Loucy (cell line): ENCODE data around the gene BPIFB3.

ENCODE experiments used
- H2AFZ ChIP-seq: fragments of 200-600 bp; sonication (generic); 2 replicates; pipeline ENCODE4 v1.6.0; 2016; ENCODE audit warnings: antibody characterized with exemption, mild to moderate bottlenecking, low read length, moderate library complexity
- H3F3A ChIP-seq: fragments of 200-600 bp; 2 replicates; pipeline ENCODE4 v1.6.0; 2016; ENCODE audit warnings: antibody characterized with exemption, low read depth, mild to moderate bottlenecking
- H3K27me3 ChIP-seq: fragments of 200-600 bp; sonication (generic); 2 replicates; pipeline ENCODE4 v1.6.1; 2014; ENCODE audit warnings: low read length, mild to moderate bottlenecking; ENCODE audit not compliant: insufficient read depth, poor library complexity, severe bottlenecking
- H3K36me3 ChIP-seq: fragments of 200-600 bp; sonication (generic); 2 replicates; pipeline ENCODE4 v1.6.1; 2016; ENCODE audit warnings: low read length; ENCODE audit not compliant: insufficient read depth
- H3K4me1 ChIP-seq: fragments of 200-600 bp; sonication (generic); 2 replicates; pipeline ENCODE4 v1.5.1; 2014; ENCODE audit warnings: low read length, mild to moderate bottlenecking; ENCODE audit not compliant: insufficient read depth, poor library complexity, severe bottlenecking
- H3K4me2 ChIP-seq: fragments of 200-600 bp; sonication (generic); 2 replicates; pipeline ENCODE4 v1.6.0; 2014; ENCODE audit warnings: antibody characterized with exemption, low read length, low read depth, mild to moderate bottlenecking; ENCODE audit not compliant: poor library complexity, severe bottlenecking
- H3K4me3 ChIP-seq: fragments of 200-600 bp; sonication (generic); 2 replicates; pipeline ENCODE4 v1.5.1; 2014; ENCODE audit warnings: low read length, mild to moderate bottlenecking, mixed read lengths; ENCODE audit not compliant: poor library complexity, severe bottlenecking
- H3K79me2 ChIP-seq: fragments of 200-600 bp; sonication (generic); 2 replicates; pipeline ENCODE4 v1.6.1; 2014; ENCODE audit warnings: low read length; ENCODE audit not compliant: insufficient read depth
- H3K9ac ChIP-seq: fragments of 200-600 bp; sonication (generic); 2 replicates; pipeline ENCODE4 v1.6.0; 2014; ENCODE audit warnings: mild to moderate bottlenecking, low read depth, low read length, moderate library complexity; ENCODE audit not compliant: poor library complexity, severe bottlenecking
- H3K9me2 ChIP-seq: fragments of 200-600 bp; sonication (generic); replicated peaks from 2 replicates; pipeline ENCODE4 v1.6.1; 2016; ENCODE audit warnings: low read depth, low read length, mixed read lengths
- H3K9me3 ChIP-seq: fragments of 200-600 bp; sonication (generic); 2 replicates; pipeline ENCODE4 v1.6.1; 2014; ENCODE audit warnings: mild to moderate bottlenecking, antibody characterized with exemption, low read length, low read depth; ENCODE audit not compliant: insufficient read depth
- H4K20me1 ChIP-seq: fragments of 200-600 bp; sonication (generic); 2 replicates; pipeline ENCODE4 v1.6.0; 2014; ENCODE audit warnings: antibody characterized with exemption, low read length, mild to moderate bottlenecking; ENCODE audit not compliant: insufficient read depth, poor library complexity, severe bottlenecking
- EZH2phosphoT487 ChIP-seq: fragments of 200-600 bp; IDR thresholded peaks from 2 replicates; pipeline ENCODE4 v1.6.1; 2018; ENCODE audit warnings: antibody characterized with exemption, mild to moderate bottlenecking, moderate library complexity, borderline replicate concordance
- TF ChIP-seq, protein P1 (sequence below): fragments of 200-600 bp; sonication (generic); conservative IDR thresholded peaks from 2 replicates; pipeline ENCODE4 v1.5.1; 2014; ENCODE audit warnings: mild to moderate bottlenecking, antibody characterized with exemption, low read length

The BPIFB3 gene

DNA sequence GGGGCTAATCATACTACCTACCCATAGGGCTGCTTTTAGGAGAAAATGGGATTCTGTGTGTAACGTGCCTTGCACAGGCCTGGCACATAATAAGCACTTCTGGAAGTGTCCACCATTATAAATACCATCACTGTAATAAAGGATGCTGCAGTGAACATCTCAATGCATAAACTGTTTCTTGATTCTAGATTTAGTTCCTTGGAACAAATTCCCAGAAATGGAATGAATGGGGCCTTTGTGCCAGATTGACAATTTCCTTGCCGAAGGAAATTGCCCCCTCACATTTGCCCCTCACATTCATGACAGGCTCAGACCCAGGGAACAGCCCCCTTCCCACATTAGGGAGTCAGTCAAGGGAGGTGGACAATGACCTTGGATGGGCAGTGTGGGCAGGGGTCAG, 55.0 kb downstream of the BPIFB3 start:
- Histone ChIP-seq H3K9me2 (no peaks in the 10 kb centered on the region), H3K27me3 (no peaks in the 10 kb centered on the region), H2AFZ (no peak overlapping the region), H3K4me3 (no peak overlapping the region), H3K79me2 (no peaks in the 10 kb centered on the region), H4K20me1 (no peaks in the 10 kb centered on the region), H3K36me3 (no peaks in the 10 kb centered on the region), H3F3A (no peaks in the 10 kb centered on the region), H3K4me2 (no peak overlapping the region), H3K4me1 (no peaks in the 10 kb centered on the region), H3K9ac (no peak overlapping the region), H3K9me3 (no peaks in the 10 kb centered on the region)
- TF ChIP-seq EZH2phosphoT487, result no peak
- TF ChIP-seq, protein P1, sequence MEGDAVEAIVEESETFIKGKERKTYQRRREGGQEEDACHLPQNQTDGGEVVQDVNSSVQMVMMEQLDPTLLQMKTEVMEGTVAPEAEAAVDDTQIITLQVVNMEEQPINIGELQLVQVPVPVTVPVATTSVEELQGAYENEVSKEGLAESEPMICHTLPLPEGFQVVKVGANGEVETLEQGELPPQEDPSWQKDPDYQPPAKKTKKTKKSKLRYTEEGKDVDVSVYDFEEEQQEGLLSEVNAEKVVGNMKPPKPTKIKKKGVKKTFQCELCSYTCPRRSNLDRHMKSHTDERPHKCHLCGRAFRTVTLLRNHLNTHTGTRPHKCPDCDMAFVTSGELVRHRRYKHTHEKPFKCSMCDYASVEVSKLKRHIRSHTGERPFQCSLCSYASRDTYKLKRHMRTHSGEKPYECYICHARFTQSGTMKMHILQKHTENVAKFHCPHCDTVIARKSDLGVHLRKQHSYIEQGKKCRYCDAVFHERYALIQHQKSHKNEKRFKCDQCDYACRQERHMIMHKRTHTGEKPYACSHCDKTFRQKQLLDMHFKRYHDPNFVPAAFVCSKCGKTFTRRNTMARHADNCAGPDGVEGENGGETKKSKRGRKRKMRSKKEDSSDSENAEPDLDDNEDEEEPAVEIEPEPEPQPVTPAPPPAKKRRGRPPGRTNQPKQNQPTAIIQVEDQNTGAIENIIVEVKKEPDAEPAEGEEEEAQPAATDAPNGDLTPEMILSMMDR, result no peak

DNA sequence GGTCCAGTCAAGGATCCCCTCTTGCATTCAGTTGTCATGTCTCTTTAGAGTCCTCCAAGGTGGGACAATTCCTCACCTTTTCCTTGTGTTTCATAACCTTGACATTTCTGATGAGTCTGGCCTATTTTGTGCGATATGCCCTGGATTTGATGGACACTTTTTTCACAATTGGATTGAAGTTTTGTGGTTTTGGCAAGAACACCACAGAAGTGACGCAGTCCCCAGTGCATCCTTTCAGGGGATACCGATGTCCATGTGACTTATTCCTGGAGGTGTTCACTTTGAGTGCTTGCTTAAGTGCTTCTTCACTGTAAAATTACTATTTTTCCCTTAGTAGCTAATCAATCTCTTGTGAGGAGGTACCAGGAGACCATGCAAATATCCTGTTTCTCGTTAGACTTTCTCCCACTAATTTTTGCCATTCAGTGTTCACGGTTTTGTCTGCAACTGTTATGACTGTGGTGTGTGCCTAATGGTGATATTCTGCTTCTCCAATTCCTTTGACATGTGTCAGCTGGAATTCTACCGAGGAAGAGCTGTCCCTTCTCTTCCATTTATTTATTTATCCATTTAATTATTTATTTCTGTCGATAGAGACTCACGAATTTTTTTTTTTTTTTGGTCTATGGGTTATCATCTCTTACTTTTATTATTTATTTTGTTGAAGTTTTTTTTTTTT, 56.6 kb downstream of the BPIFB3 start:
- Histone ChIP-seq H2AFZ (no peak overlapping the region), H3K27me3 (no peaks in the 10 kb centered on the region), H4K20me1 (no peaks in the 10 kb centered on the region)

DNA sequence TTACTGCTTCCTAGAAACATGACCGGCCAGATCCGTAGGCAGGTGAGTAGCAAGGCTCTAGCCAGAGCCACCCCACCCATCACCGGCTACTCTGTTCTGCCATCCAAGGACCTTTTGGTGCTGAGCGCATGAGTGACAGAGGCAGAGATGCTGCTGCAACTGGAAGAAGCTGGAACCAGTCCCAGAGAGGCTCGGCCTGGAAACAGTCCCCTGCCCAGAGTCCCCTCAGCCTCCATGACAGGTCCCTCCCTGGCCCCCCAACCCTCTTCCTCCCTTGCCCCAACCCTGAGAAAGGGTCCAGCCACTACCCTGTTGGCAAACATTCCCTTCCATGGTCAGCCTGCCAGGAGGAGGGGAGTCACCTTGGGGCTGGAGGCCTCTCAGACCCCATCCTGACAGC, 57.6 kb downstream of the BPIFB3 start:
- no peak overlapping the region for H3K4me2 ChIP-seq
- no peaks in the 10 kb centered on the region for H3K79me2 ChIP-seq
- H3K27me3 ChIP-seq, result no peaks in the 10 kb centered on the region
- no peaks in the 10 kb centered on the region for H3K9me2 ChIP-seq
- no peaks in the 10 kb centered on the region for H3K4me1 ChIP-seq
- no peaks in the 10 kb centered on the region for H3K9me3 ChIP-seq
- H3K4me3 ChIP-seq, result no peak overlapping the region
- TF ChIP-seq, protein P1, result no peak
- H3K9ac ChIP-seq, result no peak overlapping the region
- H3K36me3 ChIP-seq, result no peaks in the 10 kb centered on the region
- H4K20me1 ChIP-seq, result no peaks in the 10 kb centered on the region
- no peaks in the 10 kb centered on the region for H3F3A ChIP-seq
- H2AFZ ChIP-seq, result no peak overlapping the region

More for the DNA sequence above, 56.6 kb downstream of the BPIFB3 start:
- H3K9me3 ChIP-seq, result no peaks in the 10 kb centered on the region
- TF ChIP-seq, protein P1, result no peak
- TF ChIP-seq EZH2phosphoT487, result no peak
- H3F3A ChIP-seq, result no peaks in the 10 kb centered on the region
- no peak overlapping the region for H3K4me2 ChIP-seq
- no peak overlapping the region for H3K9ac ChIP-seq
- H3K4me1 ChIP-seq, result no peaks in the 10 kb centered on the region
- H3K36me3 ChIP-seq, result no peaks in the 10 kb centered on the region
- H3K4me3 ChIP-seq, result no peak overlapping the region
- H3K79me2 ChIP-seq, result no peaks in the 10 kb centered on the region
- no peaks in the 10 kb centered on the region for H3K9me2 ChIP-seq
